Neural cell (in vitro differentiated cells): ENCODE data around the gene NARS2. TPM values are rescaled to one million over a fixed set of nuclear protein-coding genes. Genes with fewer than 3 reads are reported as not detected.

Source experiments
- H2AFZ ChIP-seq: fragments of 200-600, 300-800 bp; sonication (generic), shearing (Covaris generic); 2 replicates; pipeline ENCODE4 v1.6.0; 2014; ENCODE audit warnings: low read depth, mild to moderate bottlenecking, antibody characterized with exemption, low read length, moderate library complexity
- H3F3A ChIP-seq: fragments of 200-600 bp; shearing (Covaris generic); 2 replicates; pipeline ENCODE4 v1.6.1; 2016; ENCODE audit warnings: mild to moderate bottlenecking, moderate library complexity, mixed read lengths, antibody characterized with exemption, low read length; ENCODE audit not compliant: insufficient read depth, poor library complexity, severe bottlenecking
- H3K27ac ChIP-seq: fragments of 200-600, 300-800 bp; sonication (generic), shearing (Covaris generic); 2 replicates; pipeline ENCODE4 v1.5.1; 2014; ENCODE audit warnings: mild to moderate bottlenecking, low read length, moderate library complexity
- H3K27me3 ChIP-seq: fragments of 300-800, 200-600 bp; sonication (generic), shearing (Covaris generic); 2 replicates; pipeline ENCODE4 v1.6.0; 2014; ENCODE audit warnings: mild to moderate bottlenecking, low read depth, low read length, moderate library complexity; ENCODE audit not compliant: insufficient read depth
- H3K36me3 ChIP-seq: fragments of 300-800, 200-600 bp; sonication (generic), shearing (Covaris generic); 2 replicates; pipeline ENCODE4 v1.5.1; 2014; ENCODE audit warnings: mild to moderate bottlenecking, antibody characterized with exemption, low read length, moderate library complexity; ENCODE audit not compliant: insufficient read depth
- H3K4me2 ChIP-seq: fragments of 300-800, 200-600 bp; sonication (generic), shearing (Covaris generic); 2 replicates; pipeline ENCODE4 v1.6.0; 2014; ENCODE audit warnings: mild to moderate bottlenecking, low read length
- H3K4me3 ChIP-seq: fragments of 300-800, 200-600 bp; sonication (generic), shearing (Covaris generic); 2 replicates; pipeline ENCODE4 v1.5.1; 2014; ENCODE audit warnings: mild to moderate bottlenecking, low read length, moderate library complexity
- H3K79me2 ChIP-seq: fragments of 200-600 bp; shearing (Covaris generic); replicated peaks from 2 replicates; pipeline ENCODE4 v1.6.0; 2014; ENCODE audit warnings: mild to moderate bottlenecking, low read length, moderate library complexity; ENCODE audit not compliant: insufficient read depth
- H3K9ac ChIP-seq: fragments of 300-800, 200-600 bp; sonication (generic), shearing (Covaris generic); 2 replicates; pipeline ENCODE4 v1.6.1; 2016; ENCODE audit warnings: mild to moderate bottlenecking, low read length, mixed read lengths
- H3K9me2 ChIP-seq: fragments of 200-600 bp; shearing (Covaris generic); 2 replicates; pipeline ENCODE4 v1.6.1; 2016; ENCODE audit warnings: mild to moderate bottlenecking, low read length, mixed read lengths; ENCODE audit not compliant: insufficient read depth
- H3K9me3 ChIP-seq: fragments of 200-600, 300-800 bp; sonication (generic), shearing (Covaris generic); 2 replicates; pipeline ENCODE4 v1.6.1; 2016; ENCODE audit warnings: mild to moderate bottlenecking, mixed run types, low read length, moderate library complexity, mixed read lengths
- H4K20me1 ChIP-seq: fragments of 200-600 bp; shearing (Covaris generic); 2 replicates; pipeline ENCODE4 v1.6.1; 2016; ENCODE audit warnings: mild to moderate bottlenecking, mixed run types; ENCODE audit not compliant: insufficient read depth
- EP300 ChIP-seq: fragments of 450-650 bp; conservative IDR thresholded peaks from 2 replicates; pipeline ENCODE4 v1.6.1; 2014; ENCODE audit warnings: antibody characterized with exemption, mild to moderate bottlenecking, moderate library complexity; ENCODE audit not compliant: poor library complexity, severe bottlenecking
- EZH2 ChIP-seq: fragments of 200-600, 300-800 bp; shearing (Covaris generic), sonication (generic); IDR thresholded peaks from 2 replicates; pipeline ENCODE4 v1.6.1; 2014; ENCODE audit warnings: antibody characterized with exemption, low read length, borderline replicate concordance, mild to moderate bottlenecking; ENCODE audit not compliant: insufficient read depth, poor library complexity, severe bottlenecking
- MXI1 ChIP-seq: fragments of 450-650 bp; conservative IDR thresholded peaks from 2 replicates; pipeline ENCODE4 v1.6.1; 2014; ENCODE audit warnings: antibody characterized with exemption, mild to moderate bottlenecking; ENCODE audit not compliant: poor library complexity, severe bottlenecking
- POLR2AphosphoS5 ChIP-seq: IDR thresholded peaks from 2 replicates; pipeline ENCODE4 v1.6.1; 2012
- RAD21 ChIP-seq: fragments of 450-650 bp; conservative IDR thresholded peaks from 2 replicates; pipeline ENCODE4 v1.6.1; 2014; ENCODE audit warnings: antibody characterized with exemption, mild to moderate bottlenecking, moderate library complexity
- SMC3 ChIP-seq: fragments of 450-650 bp; conservative IDR thresholded peaks from 2 replicates; pipeline ENCODE4 v1.6.1; 2014; ENCODE audit warnings: antibody characterized with exemption, mild to moderate bottlenecking, moderate library complexity; ENCODE audit not compliant: poor library complexity
- TAF1 ChIP-seq: IDR thresholded peaks from 2 replicates; pipeline ENCODE4 v1.6.1; 2012; ENCODE audit warnings: low read depth
- polyA plus RNA-seq: library from polyadenylated mRNA; depleted of rRNA; stranded (reverse); fragments of >200 nt; gene quantifications from 2 replicates; pipeline ENCODE4 v1.2.3, GENCODE V29; 2014
- TF ChIP-seq, protein P1 (sequence below): IDR thresholded peaks from 2 replicates; pipeline ENCODE4 v1.6.1; 2012; ENCODE audit warnings: borderline replicate concordance
- TF ChIP-seq, protein P2 (sequence below): fragments of 450-650 bp; IDR thresholded peaks from 2 replicates; pipeline ENCODE4 v1.5.1; 2014; ENCODE audit warnings: antibody characterized with exemption, mild to moderate bottlenecking, moderate library complexity; ENCODE audit not compliant: poor library complexity, severe bottlenecking

Gene NARS2
- polyA plus RNA-seq, 1 donor from 2014 or later, result 39.6 TPM

GRCh38 chr11:78594814-78595213 is 20.1 kb upstream of the NARS2 start:
- no peak overlapping the region for H3K9ac ChIP-seq
- H3K27ac ChIP-seq, result no peak overlapping the region
- no peak overlapping the region for H3K4me2 ChIP-seq
- TF ChIP-seq, protein P1, sequence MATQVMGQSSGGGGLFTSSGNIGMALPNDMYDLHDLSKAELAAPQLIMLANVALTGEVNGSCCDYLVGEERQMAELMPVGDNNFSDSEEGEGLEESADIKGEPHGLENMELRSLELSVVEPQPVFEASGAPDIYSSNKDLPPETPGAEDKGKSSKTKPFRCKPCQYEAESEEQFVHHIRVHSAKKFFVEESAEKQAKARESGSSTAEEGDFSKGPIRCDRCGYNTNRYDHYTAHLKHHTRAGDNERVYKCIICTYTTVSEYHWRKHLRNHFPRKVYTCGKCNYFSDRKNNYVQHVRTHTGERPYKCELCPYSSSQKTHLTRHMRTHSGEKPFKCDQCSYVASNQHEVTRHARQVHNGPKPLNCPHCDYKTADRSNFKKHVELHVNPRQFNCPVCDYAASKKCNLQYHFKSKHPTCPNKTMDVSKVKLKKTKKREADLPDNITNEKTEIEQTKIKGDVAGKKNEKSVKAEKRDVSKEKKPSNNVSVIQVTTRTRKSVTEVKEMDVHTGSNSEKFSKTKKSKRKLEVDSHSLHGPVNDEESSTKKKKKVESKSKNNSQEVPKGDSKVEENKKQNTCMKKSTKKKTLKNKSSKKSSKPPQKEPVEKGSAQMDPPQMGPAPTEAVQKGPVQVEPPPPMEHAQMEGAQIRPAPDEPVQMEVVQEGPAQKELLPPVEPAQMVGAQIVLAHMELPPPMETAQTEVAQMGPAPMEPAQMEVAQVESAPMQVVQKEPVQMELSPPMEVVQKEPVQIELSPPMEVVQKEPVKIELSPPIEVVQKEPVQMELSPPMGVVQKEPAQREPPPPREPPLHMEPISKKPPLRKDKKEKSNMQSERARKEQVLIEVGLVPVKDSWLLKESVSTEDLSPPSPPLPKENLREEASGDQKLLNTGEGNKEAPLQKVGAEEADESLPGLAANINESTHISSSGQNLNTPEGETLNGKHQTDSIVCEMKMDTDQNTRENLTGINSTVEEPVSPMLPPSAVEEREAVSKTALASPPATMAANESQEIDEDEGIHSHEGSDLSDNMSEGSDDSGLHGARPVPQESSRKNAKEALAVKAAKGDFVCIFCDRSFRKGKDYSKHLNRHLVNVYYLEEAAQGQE, result no peak
- TF ChIP-seq SMC3 (no peak), MXI1 (no peak), EZH2 (no peak)
- TF ChIP-seq, protein P2, sequence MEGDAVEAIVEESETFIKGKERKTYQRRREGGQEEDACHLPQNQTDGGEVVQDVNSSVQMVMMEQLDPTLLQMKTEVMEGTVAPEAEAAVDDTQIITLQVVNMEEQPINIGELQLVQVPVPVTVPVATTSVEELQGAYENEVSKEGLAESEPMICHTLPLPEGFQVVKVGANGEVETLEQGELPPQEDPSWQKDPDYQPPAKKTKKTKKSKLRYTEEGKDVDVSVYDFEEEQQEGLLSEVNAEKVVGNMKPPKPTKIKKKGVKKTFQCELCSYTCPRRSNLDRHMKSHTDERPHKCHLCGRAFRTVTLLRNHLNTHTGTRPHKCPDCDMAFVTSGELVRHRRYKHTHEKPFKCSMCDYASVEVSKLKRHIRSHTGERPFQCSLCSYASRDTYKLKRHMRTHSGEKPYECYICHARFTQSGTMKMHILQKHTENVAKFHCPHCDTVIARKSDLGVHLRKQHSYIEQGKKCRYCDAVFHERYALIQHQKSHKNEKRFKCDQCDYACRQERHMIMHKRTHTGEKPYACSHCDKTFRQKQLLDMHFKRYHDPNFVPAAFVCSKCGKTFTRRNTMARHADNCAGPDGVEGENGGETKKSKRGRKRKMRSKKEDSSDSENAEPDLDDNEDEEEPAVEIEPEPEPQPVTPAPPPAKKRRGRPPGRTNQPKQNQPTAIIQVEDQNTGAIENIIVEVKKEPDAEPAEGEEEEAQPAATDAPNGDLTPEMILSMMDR, result no peak
- no peaks in the 10 kb centered on the region for H4K20me1 ChIP-seq
- no peaks in the 10 kb centered on the region for H3K36me3 ChIP-seq
- no peak overlapping the region for H3K4me3 ChIP-seq
- no peaks in the 10 kb centered on the region for H3F3A ChIP-seq
- H3K9me2 ChIP-seq, result no peaks in the 10 kb centered on the region
- no peak overlapping the region for H2AFZ ChIP-seq
- no peaks in the 10 kb centered on the region for H3K9me3 ChIP-seq
- no peaks in the 10 kb centered on the region for H3K79me2 ChIP-seq
- no peaks in the 10 kb centered on the region for H3K27me3 ChIP-seq

DNA sequence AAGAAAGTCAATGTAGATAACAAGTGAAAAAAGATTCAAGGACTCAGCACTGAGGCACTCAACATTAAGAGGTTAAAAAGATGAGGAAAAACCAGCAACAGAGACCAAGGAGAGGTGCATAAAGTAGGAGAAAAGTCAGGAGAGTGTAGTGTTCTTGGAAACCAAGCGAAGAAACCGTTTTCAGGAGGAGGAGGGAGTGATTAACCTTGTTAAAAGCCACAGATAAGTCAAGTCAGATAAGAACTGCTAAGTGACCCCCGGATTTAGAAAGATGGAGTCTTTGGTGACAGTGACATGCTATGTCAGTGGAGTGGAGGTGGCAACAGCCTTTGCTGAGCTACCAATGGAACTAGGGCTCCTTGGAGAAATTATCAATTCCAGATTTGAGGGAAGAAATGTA is 13.9 kb upstream of the NARS2 start:
- Histone ChIP-seq H2AFZ (no peak overlapping the region), H3K9me2 (no peaks in the 10 kb centered on the region)

More for the DNA sequence above, 13.9 kb upstream of the NARS2 start:
- Histone ChIP-seq H3K79me2 (no peaks in the 10 kb centered on the region), H4K20me1 (no peaks in the 10 kb centered on the region), H3F3A (no peaks in the 10 kb centered on the region), H3K9me3 (no peaks in the 10 kb centered on the region), H3K27ac (no peak overlapping the region), H3K4me2 (no peak overlapping the region), H3K36me3 (no peaks in the 10 kb centered on the region), H3K4me3 (no peak overlapping the region), H3K27me3 (no peaks in the 10 kb centered on the region), H3K9ac (no peak overlapping the region)
- TF ChIP-seq POLR2AphosphoS5, result no peak
- TF ChIP-seq EZH2, result no peak
- TF ChIP-seq MXI1, result no peak
- TF ChIP-seq RAD21, result no peak
- no peak for TF ChIP-seq SMC3
- TF ChIP-seq, protein P2, result no peak
- TF ChIP-seq TAF1, result no peak
- TF ChIP-seq EP300, result no peak
- TF ChIP-seq, protein P1, result no peak
